A549 (cell line): ENCODE measurements around the gene SVIL. TPM values are rescaled to one million over a fixed set of nuclear protein-coding genes. Genes with fewer than 3 reads are reported as not detected.

Source experiments
- ATAC-seq, 2 experiments: fragments of 200-7000 bp in 1 of 2; fragments of >200 bp in 1 of 2; cut with Nextera tagmentation in 1 of 2; cut with Tn5 transposase in 1 of 2; 3 replicates each; pipeline versions ENCODE4 v1.8.0 to v1.9.1; 2018 to 2020; ENCODE audit warnings: mild to moderate bottlenecking in 1 of 2, moderate library complexity in 1 of 2
- CTCF ChIA-PET: fragments of 300-600 bp; sonication (Branson Sonifier 250); formaldehyde crosslinking; extraction: SDS; loops from one replicate; lab custom pipeline; 2021; ENCODE audit warnings: antibody characterized with exemption, inconsistent platforms; lab: Yijun Ruan, JAX
- POLR2A ChIA-PET: fragments of 350-600 bp; formaldehyde crosslinking; extraction: SDS; loops from one replicate; lab custom pipeline; 2021; ENCODE audit warnings: antibody characterized with exemption, inconsistent platforms; lab: Yijun Ruan, JAX
- DNase-seq, 2 experiments: peaks; one replicate each; pipeline versions ENCODE4 v3.0.0 to v3.0.0-alpha.2; 2011 to 2016; ENCODE audit warnings: low read depth in 1 of 2, low spot score in 1 of 2
- FAIRE-seq: peaks from 2 replicates; lab custom pipeline; 2011; peaks lifted over from hg19 to GRCh38; lab: Jason Lieb, UNC
- H3K27ac ChIP-seq, 2 experiments: fragments of >200 bp; sonication (Bioruptor Twin); formaldehyde crosslinking; 3 replicates each; pipeline ENCODE4 v1.5.1; 2016 to 2017
- H3K4me1 ChIP-seq: fragments of >200 bp; sonication (Bioruptor Twin); formaldehyde crosslinking; 3 replicates; pipeline ENCODE4 v1.6.1; 2016
- H3K4me2 ChIP-seq: fragments of >200 bp; sonication (Bioruptor Twin); formaldehyde crosslinking; 3 replicates; pipeline ENCODE4 v1.6.1; 2016
- H3K4me3 ChIP-seq: fragments of >200 bp; sonication (Bioruptor Twin); formaldehyde crosslinking; 3 replicates; pipeline ENCODE4 v1.5.1; 2016
- H3K9me3 ChIP-seq: fragments of >200 bp; sonication (Bioruptor Twin); formaldehyde crosslinking; 3 replicates; pipeline ENCODE4 v1.6.1; 2016
- CBX2 ChIP-seq: fragments of 200-600 bp; sonication (generic); IDR thresholded peaks from 2 replicates; pipeline ENCODE4 v1.6.1; 2016; ENCODE audit warnings: low read depth, mild to moderate bottlenecking, borderline replicate concordance
- E2F6 ChIP-seq: IDR thresholded peaks from 2 replicates; pipeline ENCODE4 v1.6.1; 2012; ENCODE audit warnings: low read depth, borderline replicate concordance
- EHMT2 ChIP-seq: fragments of 200-600 bp; sonication (generic); IDR thresholded peaks from 2 replicates; pipeline ENCODE4 v1.6.1; 2016; ENCODE audit warnings: antibody characterized with exemption, low read depth, mild to moderate bottlenecking, moderate library complexity
- EP300 ChIP-seq, 2 experiments: fragments of >200 bp; sonication (Bioruptor Twin); formaldehyde crosslinking; IDR thresholded peaks; 2 replicates in 1 of 2; 3 replicates in 1 of 2; pipeline ENCODE4 v1.6.1; 2016 to 2017
- ESRRA ChIP-seq: fragments of 150-350 bp; IDR thresholded peaks from 2 replicates; pipeline ENCODE4 v1.6.1; 2014; ENCODE audit warnings: mild to moderate bottlenecking, low read length, borderline replicate concordance
- FOSL2 ChIP-seq, 2 experiments: fragments of 450-650 bp in 1 of 2; fragments of >200 bp in 1 of 2; sonication (Bioruptor Twin) in 1 of 2; formaldehyde crosslinking; IDR thresholded peaks; 2 replicates each; pipeline versions ENCODE4 v1.5.0 to v1.6.1; 2016 to 2020; ENCODE audit warnings: mild to moderate bottlenecking in 1 of 2, moderate library complexity in 1 of 2
- FOXS1 ChIP-seq: fragments of 250-450 bp; sonication (Bioruptor Pico); IDR thresholded peaks from 2 replicates; pipeline ENCODE4 v1.5.0; 2020; ENCODE audit warnings: mild to moderate bottlenecking, moderate library complexity
- HMGXB4 ChIP-seq: fragments of 250-450 bp; sonication (Bioruptor Pico); IDR thresholded peaks from 2 replicates; pipeline ENCODE4 v1.5.0; 2021; ENCODE audit warnings: mild to moderate bottlenecking, moderate library complexity, borderline replicate concordance
- HOXB5 ChIP-seq: fragments of 250-450 bp; sonication (Bioruptor Pico); IDR thresholded peaks from 2 replicates; pipeline ENCODE4 v1.5.0; 2020; ENCODE audit warnings: mild to moderate bottlenecking, moderate library complexity
- JUN ChIP-seq, 2 experiments: fragments of >200 bp; sonication (Bioruptor Twin); formaldehyde crosslinking; IDR thresholded peaks; 2 replicates in 1 of 2; 3 replicates in 1 of 2; pipeline ENCODE4 v1.6.1; 2016 to 2017
- KDM5A ChIP-seq: fragments of 200-600 bp; sonication (generic); IDR thresholded peaks from 2 replicates; pipeline ENCODE4 v1.6.1; 2016; ENCODE audit warnings: antibody characterized with exemption, mild to moderate bottlenecking
- MAFK ChIP-seq: fragments of 450-650 bp; IDR thresholded peaks from 2 replicates; pipeline ENCODE4 v1.6.1; 2014; ENCODE audit not compliant: partially characterized antibody
- MAZ ChIP-seq: fragments of 150-350 bp; IDR thresholded peaks from 2 replicates; pipeline ENCODE4 v1.6.1; 2014; ENCODE audit warnings: antibody characterized with exemption, low read depth, low read length, borderline replicate concordance
- MYC ChIP-seq: IDR thresholded peaks from 2 replicates; pipeline ENCODE4 v1.6.1; 2012; ENCODE audit warnings: mild to moderate bottlenecking, inconsistent platforms, low read length, improper control_type of control experiment, borderline replicate concordance
- NR3C1 ChIP-seq: fragments of >200 bp; sonication (Bioruptor Twin); formaldehyde crosslinking; IDR thresholded peaks from 3 replicates; pipeline ENCODE4 v1.6.1; 2017
- PHF8 ChIP-seq: fragments of 200-600 bp; sonication (generic); IDR thresholded peaks from 2 replicates; pipeline ENCODE4 v1.6.1; 2016; ENCODE audit warnings: low read depth, mild to moderate bottlenecking, antibody characterized with exemption, moderate library complexity, borderline replicate concordance
- POLR2A ChIP-seq: IDR thresholded peaks from 2 replicates; pipeline ENCODE4 v1.6.1; 2012; ENCODE audit warnings: mild to moderate bottlenecking, low read length
- RAD21 ChIP-seq, 2 experiments: fragments of >200 bp in 1 of 2; sonication (Bioruptor Twin) in 1 of 2; formaldehyde crosslinking in 1 of 2; IDR thresholded peaks in 1 of 2; conservative IDR thresholded peaks in 1 of 2; 2 replicates in 1 of 2; 3 replicates in 1 of 2; pipeline ENCODE4 v1.6.1; 2012 to 2018; ENCODE audit warnings: inconsistent platforms in 1 of 2
- RARB ChIP-seq: fragments of 250-450 bp; sonication (Bioruptor Pico); IDR thresholded peaks from 2 replicates; pipeline ENCODE4 v1.8.0; 2021; ENCODE audit warnings: mild to moderate bottlenecking, moderate library complexity
- RNF2 ChIP-seq: fragments of 200-600 bp; sonication (generic); IDR thresholded peaks from 2 replicates; pipeline ENCODE4 v1.6.1; 2016; ENCODE audit warnings: low read depth, mild to moderate bottlenecking, antibody characterized with exemption, moderate library complexity, borderline replicate concordance
- SREBF2 ChIP-seq: fragments of 450-650 bp; IDR thresholded peaks from 2 replicates; pipeline ENCODE4 v1.6.1; 2014; ENCODE audit warnings: mild to moderate bottlenecking, moderate library complexity
- USF2 ChIP-seq: fragments of 450-650 bp; IDR thresholded peaks from 2 replicates; pipeline ENCODE4 v1.6.1; 2014; ENCODE audit warnings: antibody characterized with exemption
- ZC3H11A ChIP-seq: fragments of 450-650 bp; IDR thresholded peaks from 2 replicates; pipeline ENCODE4 v1.6.1; 2014; ENCODE audit warnings: antibody characterized with exemption, mild to moderate bottlenecking
- ZNF302 ChIP-seq: fragments of 250-450 bp; sonication (Bioruptor Pico); IDR thresholded peaks from 2 replicates; pipeline ENCODE4 v1.9.0; 2021; ENCODE audit warnings: inconsistent platforms, mild to moderate bottlenecking, moderate library complexity
- WGBS: methylation state at CpG from one replicate; pipeline ENCODE4 v1.1.6; 2017; ENCODE audit errors: missing lambda C conversion rate; 5-methylcytosine and 5-hydroxymethylcytosine counted together
- polyA plus RNA-seq, 4 experiments: library from polyadenylated mRNA; depleted of rRNA in 3 of 4; stranded (reverse); fragments of >200 nt; fragmentation: RNase III in 1 of 4; extraction: RNeasy Plus Mini Kit Qiagen cat#74134 plus additional on column Dnase treatment in 1 of 4; gene quantifications; 2 replicates in 3 of 4; 3 replicates in 1 of 4; pipeline ENCODE4 v1.2.3, GENCODE V29; 2011 to 2017
- TF ChIP-seq, protein P1 (sequence below): fragments of >200 bp; sonication (Bioruptor Twin); formaldehyde crosslinking; IDR thresholded peaks from 3 replicates; pipeline ENCODE4 v1.5.1; 2016
- TF ChIP-seq, protein P2 (sequence below): IDR thresholded peaks from 2 replicates; pipeline ENCODE4 v1.6.1; 2012

The SVIL gene
- polyA plus RNA-seq, 2 of the 4 experiments (the other 2 are of a cell fraction) = 12.0 to 20.4 TPM

DNA sequence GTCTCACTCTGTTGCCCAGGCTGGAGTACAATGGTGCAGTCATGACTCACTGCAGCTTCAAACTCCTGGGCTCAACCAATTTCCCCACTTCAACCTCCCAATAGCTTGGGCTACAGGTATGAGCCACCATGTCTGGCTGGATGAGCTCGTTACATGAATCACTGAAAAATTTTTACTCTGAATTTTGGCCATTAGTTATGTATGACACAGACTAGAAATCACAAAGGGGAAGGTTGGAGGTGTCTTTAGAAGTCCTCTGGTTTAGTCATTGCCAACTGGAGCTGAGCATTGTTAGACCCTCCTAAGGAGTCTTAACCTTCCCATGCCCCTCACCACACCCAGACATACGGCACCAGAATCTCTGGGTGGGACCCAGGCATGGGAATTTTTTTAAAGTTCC, 34.7 kb downstream of the SVIL start:
- DNase-seq (no peak), ATAC-seq (no peak), FAIRE-seq (no peak)
- ChIA-PET CTCF (interaction anchor here (1.3 to 1.9 kb wide), 4 partner anchors 9 to 65 kb away, joined by 3 to 14 read pairs (median 4); no protein-coding TSS in a partner anchor), POLR2A (no interaction called here)
- no peak overlapping the region for H3K4me3 ChIP-seq
- no peaks in the 10 kb centered on the region for H3K4me1 ChIP-seq
- no peak for TF ChIP-seq POLR2A
- no peak for TF ChIP-seq RARB (CRISPR knock-in tag)
- no peak for TF ChIP-seq MYC
- no peak for TF ChIP-seq CBX2
- TF ChIP-seq HMGXB4 (CRISPR knock-in tag) = no peak
- TF ChIP-seq ZNF302 (CRISPR knock-in tag) = no peak
- TF ChIP-seq NR3C1 = no peak
- no peak for TF ChIP-seq HOXB5 (CRISPR knock-in tag)
- TF ChIP-seq FOXS1 (CRISPR knock-in tag) = no peak
- no peak for TF ChIP-seq E2F6
- 74% methylated on average over 2 of the region's 2 CpGs for WGBS
- H3K9me3 ChIP-seq = no peaks in the 10 kb centered on the region
- H3K4me2 ChIP-seq = no peak overlapping the region
- H3K27ac ChIP-seq = no peak overlapping the region

GRCh38 chr10:29598851-29599311, 35.9 kb downstream of the SVIL start:
- POLR2A ChIA-PET = no interaction called here
- CTCF ChIA-PET = interaction anchor here (1.4 to 1.9 kb wide), 2 partner anchors 8 to 20 kb away, joined by 4 to 14 read pairs; no protein-coding TSS in a partner anchor
- Histone ChIP-seq H3K4me1 (no peaks in the 10 kb centered on the region), H3K4me3 (no peak overlapping the region), H3K9me3 (no peaks in the 10 kb centered on the region)
- WGBS = 79% methylated on average over 6 of the region's 6 CpGs
- no peak for FAIRE-seq
- no peak for TF ChIP-seq RNF2
- TF ChIP-seq RAD21 (conservative IDR thresholded peaks at IDR 0.05 in 1 of 2, IDR thresholded peaks at IDR 0.05 in 1 of 2) = no peak
- no peak for TF ChIP-seq PHF8
- no peak for TF ChIP-seq MAZ
- TF ChIP-seq MAFK = no peak
- no peak for TF ChIP-seq USF2
- TF ChIP-seq, protein P1, sequence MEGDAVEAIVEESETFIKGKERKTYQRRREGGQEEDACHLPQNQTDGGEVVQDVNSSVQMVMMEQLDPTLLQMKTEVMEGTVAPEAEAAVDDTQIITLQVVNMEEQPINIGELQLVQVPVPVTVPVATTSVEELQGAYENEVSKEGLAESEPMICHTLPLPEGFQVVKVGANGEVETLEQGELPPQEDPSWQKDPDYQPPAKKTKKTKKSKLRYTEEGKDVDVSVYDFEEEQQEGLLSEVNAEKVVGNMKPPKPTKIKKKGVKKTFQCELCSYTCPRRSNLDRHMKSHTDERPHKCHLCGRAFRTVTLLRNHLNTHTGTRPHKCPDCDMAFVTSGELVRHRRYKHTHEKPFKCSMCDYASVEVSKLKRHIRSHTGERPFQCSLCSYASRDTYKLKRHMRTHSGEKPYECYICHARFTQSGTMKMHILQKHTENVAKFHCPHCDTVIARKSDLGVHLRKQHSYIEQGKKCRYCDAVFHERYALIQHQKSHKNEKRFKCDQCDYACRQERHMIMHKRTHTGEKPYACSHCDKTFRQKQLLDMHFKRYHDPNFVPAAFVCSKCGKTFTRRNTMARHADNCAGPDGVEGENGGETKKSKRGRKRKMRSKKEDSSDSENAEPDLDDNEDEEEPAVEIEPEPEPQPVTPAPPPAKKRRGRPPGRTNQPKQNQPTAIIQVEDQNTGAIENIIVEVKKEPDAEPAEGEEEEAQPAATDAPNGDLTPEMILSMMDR = no peak
- no peak for TF ChIP-seq ESRRA
- TF ChIP-seq, protein P2, sequence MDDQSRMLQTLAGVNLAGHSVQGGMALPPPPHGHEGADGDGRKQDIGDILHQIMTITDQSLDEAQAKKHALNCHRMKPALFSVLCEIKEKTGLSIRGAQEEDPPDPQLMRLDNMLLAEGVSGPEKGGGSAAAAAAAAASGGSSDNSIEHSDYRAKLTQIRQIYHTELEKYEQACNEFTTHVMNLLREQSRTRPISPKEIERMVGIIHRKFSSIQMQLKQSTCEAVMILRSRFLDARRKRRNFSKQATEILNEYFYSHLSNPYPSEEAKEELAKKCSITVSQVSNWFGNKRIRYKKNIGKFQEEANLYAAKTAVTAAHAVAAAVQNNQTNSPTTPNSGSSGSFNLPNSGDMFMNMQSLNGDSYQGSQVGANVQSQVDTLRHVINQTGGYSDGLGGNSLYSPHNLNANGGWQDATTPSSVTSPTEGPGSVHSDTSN = no peak
- no peak for TF ChIP-seq FOSL2 (IDR thresholded peaks at IDR 0.05)
- no peak for TF ChIP-seq FOSL2 (CRISPR knock-in tag; IDR thresholded peaks at IDR 0.05)
- TF ChIP-seq MYC = no peak
- no peak for TF ChIP-seq ZC3H11A
- TF ChIP-seq KDM5A = no peak
- TF ChIP-seq EHMT2 = no peak
- TF ChIP-seq SREBF2 = no peak
- no peak for TF ChIP-seq EP300 (IDR thresholded peaks at IDR 0.05)
- TF ChIP-seq JUN (IDR thresholded peaks at IDR 0.05) = no peak
- TF ChIP-seq, all 56 proteins: peak for 0
- no peak for ATAC-seq
- DNase-seq = no peak
- no peak overlapping the region for H3K27ac ChIP-seq
- no peak overlapping the region for H3K4me2 ChIP-seq
